Activated gamma-delta T cell treated with anti-CD3 and anti-CD28 coated beads, Interleukin-2, amount 50 U/mL, for 16 hours (primary cell): ENCODE measurements around the gene GPSM3.
"Not testable (repeated sequence)": the region's sequence is repeated elsewhere in the genome, so short reads cannot be mapped to it uniquely, and the experiment has no call there.

Experiments
- DNase-seq: peaks from one replicate; pipeline ENCODE4 v3.0.0-alpha.2; 2020; ENCODE audit warnings: low read depth

GPSM3 gene

GRCh38 chr6:32192608-32193039 lies at the start of gene GPSM3:
Gene GPSM3, minus strand, starts transcription at chr6:32192643. Its CDS starts 130 bp downstream, at chr6:32192513.
- no peak for DNase-seq

- no peak for DNase-seq
These were observed 48.2 kb upstream of the GPSM3 start for GRCh38 chr6:32240686-32241085.

- DNase-seq, result no peak
These were observed 47.0 kb upstream of the GPSM3 start for GRCh38 chr6:32239462-32239861.

- no peak for DNase-seq
These were observed 42.5 kb upstream of the GPSM3 start for GRCh38 chr6:32234934-32235333.

- no peak for DNase-seq
These were observed 34.0 kb upstream of the GPSM3 start for GRCh38 chr6:32226434-32226833.

- no peak for DNase-seq
These were observed 32.3 kb upstream of the GPSM3 start for GRCh38 chr6:32224696-32225095.

GRCh38 chr6:32223258-32224235 lies 31.1 kb upstream of the GPSM3 start, which contains the start of gene NOTCH4:
Gene NOTCH4, minus strand, starts transcription at chr6:32224067. Its CDS starts 139 bp downstream, at chr6:32223928.
- no peak for DNase-seq

GRCh38 chr6:32222333-32223230 lies 30.1 kb upstream of the GPSM3 start:
- no peak for DNase-seq

- DNase-seq, result no peak
These were observed 27.6 kb upstream of the GPSM3 start for GRCh38 chr6:32220021-32220420.

- DNase-seq, result no peak
These were observed 25.7 kb upstream of the GPSM3 start for GRCh38 chr6:32218167-32218566.

GRCh38 chr6:32216998-32217397 lies 24.6 kb upstream of the GPSM3 start:
- no peak for DNase-seq

- no peak for DNase-seq
These were observed 23.8 kb upstream of the GPSM3 start for GRCh38 chr6:32216285-32216684.

GRCh38 chr6:32215617-32216016 lies 23.2 kb upstream of the GPSM3 start:
- DNase-seq, result no peak

GRCh38 chr6:32214126-32214525 lies 21.7 kb upstream of the GPSM3 start:
- no peak for DNase-seq

GRCh38 chr6:32213649-32214048 lies 21.2 kb upstream of the GPSM3 start:
- no peak for DNase-seq

GRCh38 chr6:32212076-32212760 lies 19.8 kb upstream of the GPSM3 start:
- DNase-seq, result no peak

- not testable (repeated sequence) for DNase-seq
These were observed 19.0 kb upstream of the GPSM3 start for GRCh38 chr6:32211432-32211831.

GRCh38 chr6:32210191-32210601 lies 17.8 kb upstream of the GPSM3 start:
- no peak for DNase-seq

- DNase-seq, result no peak
These were observed 16.6 kb upstream of the GPSM3 start for GRCh38 chr6:32208996-32209395.

- DNase-seq, result no peak
These were observed 11.8 kb upstream of the GPSM3 start for GRCh38 chr6:32204268-32204715.

GRCh38 chr6:32203426-32204267 lies 11.2 kb upstream of the GPSM3 start:
- DNase-seq, result no peak
